Ascending aorta (tissue), 2 donors: ENCODE measurements around the gene DPAGT1. TPM values are rescaled to one million over a fixed set of nuclear protein-coding genes. Genes with fewer than 3 reads are reported as not detected.
A peak's percentile ranks its signal among the peaks of the same experiment; 100 is the strongest.
"Not testable (repeated sequence)": the region's sequence is repeated elsewhere in the genome, so short reads cannot be mapped to it uniquely, and the experiment has no call there.

Source experiments
- DNase-seq, 2 donors: peaks; one replicate each; pipeline ENCODE4 v3.0.0-alpha.2; 2019; ENCODE audit warnings: low spot score in 2 of 2
- H3K27ac ChIP-seq, 2 donors: fragments of 200-600 bp; sonication (generic); one replicate each; pipeline ENCODE4 v1.5.1; 2016 to 2017; ENCODE audit warnings: mild to moderate bottlenecking in 1 of 2
- H3K27me3 ChIP-seq: fragments of 200-600 bp; sonication (generic); one replicate; pipeline ENCODE4 v1.5.1; 2017
- H3K36me3 ChIP-seq, 2 donors: fragments of 200-600 bp; sonication (generic); one replicate each; pipeline ENCODE4 v1.5.1; 2016
- H3K4me1 ChIP-seq, 2 donors: fragments of 200-600 bp; sonication (generic); one replicate each; pipeline ENCODE4 v1.5.1; 2016 to 2017; ENCODE audit warnings: mild to moderate bottlenecking in 1 of 2
- H3K4me3 ChIP-seq, 2 donors: fragments of 200-600 bp; sonication (generic); one replicate each; pipeline ENCODE4 v1.5.1; 2016 to 2017; ENCODE audit warnings: mild to moderate bottlenecking in 1 of 2
- H3K9me3 ChIP-seq, 2 donors: fragments of 200-600 bp; sonication (generic); one replicate each; pipeline ENCODE4 v1.5.1; 2016
- intact Hi-C: fragments of 100-400 bp; cut with DNase I; formaldehyde crosslinking; loops from one replicate; pipeline ENCODE4 v1.15.1; 2023
- total RNA-seq: library from RNA; depleted of rRNA; stranded (reverse); fragments of >200 nt; gene quantifications from one replicate; pipeline ENCODE4 v1.1.0, GENCODE V29; 2016
- TF ChIP-seq, protein P1 (sequence below), 3 experiments: fragments of 200-600 bp in 2 of 3; fragments of 450-650 bp in 1 of 3; sonication (generic) in 2 of 3; IDR thresholded peaks; one replicate each; pipeline ENCODE4 v1.5.1; 2016 to 2019; ENCODE audit warnings: antibody characterized with exemption in 3 of 3, mild to moderate bottlenecking in 1 of 3, moderate library complexity in 1 of 3

DPAGT1 gene
- total RNA-seq, 1 donor from 2014 or later, result 61.9 TPM

DNA sequence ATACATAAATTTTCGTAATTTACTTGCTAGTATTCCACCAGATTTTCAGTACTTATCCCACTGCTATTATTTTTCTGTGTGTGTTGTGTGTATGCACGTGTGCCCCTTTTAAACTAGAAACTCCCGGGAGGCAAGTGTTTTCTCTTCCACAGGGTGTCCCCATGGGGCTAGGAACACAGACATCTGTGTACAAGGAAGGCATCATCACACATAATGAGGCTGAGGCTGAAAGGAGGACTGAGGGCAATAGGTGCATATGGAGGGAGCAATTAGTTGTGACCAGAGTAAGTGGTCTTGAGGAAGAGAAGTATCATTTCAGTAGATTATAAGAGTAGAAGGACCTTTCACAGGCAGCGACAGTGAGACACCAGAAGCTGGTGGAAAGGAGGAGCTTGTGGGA is 2.1 kb upstream of the DPAGT1 start:
- TF ChIP-seq, protein P1, sequence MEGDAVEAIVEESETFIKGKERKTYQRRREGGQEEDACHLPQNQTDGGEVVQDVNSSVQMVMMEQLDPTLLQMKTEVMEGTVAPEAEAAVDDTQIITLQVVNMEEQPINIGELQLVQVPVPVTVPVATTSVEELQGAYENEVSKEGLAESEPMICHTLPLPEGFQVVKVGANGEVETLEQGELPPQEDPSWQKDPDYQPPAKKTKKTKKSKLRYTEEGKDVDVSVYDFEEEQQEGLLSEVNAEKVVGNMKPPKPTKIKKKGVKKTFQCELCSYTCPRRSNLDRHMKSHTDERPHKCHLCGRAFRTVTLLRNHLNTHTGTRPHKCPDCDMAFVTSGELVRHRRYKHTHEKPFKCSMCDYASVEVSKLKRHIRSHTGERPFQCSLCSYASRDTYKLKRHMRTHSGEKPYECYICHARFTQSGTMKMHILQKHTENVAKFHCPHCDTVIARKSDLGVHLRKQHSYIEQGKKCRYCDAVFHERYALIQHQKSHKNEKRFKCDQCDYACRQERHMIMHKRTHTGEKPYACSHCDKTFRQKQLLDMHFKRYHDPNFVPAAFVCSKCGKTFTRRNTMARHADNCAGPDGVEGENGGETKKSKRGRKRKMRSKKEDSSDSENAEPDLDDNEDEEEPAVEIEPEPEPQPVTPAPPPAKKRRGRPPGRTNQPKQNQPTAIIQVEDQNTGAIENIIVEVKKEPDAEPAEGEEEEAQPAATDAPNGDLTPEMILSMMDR (IDR thresholded peaks at IDR 0.05), result no peak
- H3K4me3 ChIP-seq, result no peak overlapping the region
- no peaks in the 10 kb centered on the region for H3K27me3 ChIP-seq
- intact Hi-C loops, result loop anchor here (2.0 to 10.0 kb wide), 4 partner anchors 19 to 669 kb away; partner anchors contain the start of genes HMBS, HYOU1, KMT2A and MCAM
- peaks cover 0 to under 1% of the 10 kb centered on the region in 2 donors for H3K36me3 ChIP-seq
- H3K27ac ChIP-seq, result peak overlapping the region in 1 of 2 donors; percentile 92
- no peak for DNase-seq
- H3K9me3 ChIP-seq, result no peaks in the 10 kb centered on the region
- H3K4me1 ChIP-seq, result peaks cover 20 to 32% of the 10 kb centered on the region in 2 donors

DNA sequence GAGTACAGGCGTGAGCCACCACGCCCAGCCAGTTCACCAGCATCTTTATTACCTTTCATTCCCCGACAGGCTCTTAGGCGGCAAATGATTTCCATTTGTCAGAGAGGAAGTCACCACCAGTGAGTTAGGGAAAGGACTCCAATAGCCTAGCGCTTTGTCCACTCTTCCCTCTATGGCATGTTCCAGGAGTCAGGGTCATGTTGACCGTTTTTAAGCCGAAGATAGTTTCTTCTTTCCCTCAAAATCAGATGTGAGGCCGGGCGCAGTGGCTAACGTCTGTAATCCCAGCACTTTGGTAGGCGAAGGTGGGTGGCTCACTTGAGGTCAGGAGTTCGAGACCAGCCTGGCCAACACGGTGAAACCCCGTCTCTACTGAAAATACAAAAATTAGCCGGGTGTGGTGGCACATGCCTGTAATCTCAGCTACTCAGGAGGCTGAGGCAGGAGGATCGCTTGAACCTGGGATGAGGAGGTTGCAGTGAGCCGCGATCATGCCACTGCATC is 1.6 kb upstream of the DPAGT1 start:
- Histone ChIP-seq H3K4me1 (peaks cover 20 to 27% of the 10 kb centered on the region in 2 donors), H3K27ac (peak overlapping the region; percentile 92), H3K4me3 (peak overlapping the region; percentile 33 to 89)
- DNase-seq, H3K9me3 ChIP-seq, H3K27me3 ChIP-seq, H3K36me3 ChIP-seq: not testable (repeated sequence)
- intact Hi-C loops, result loop anchor here (2.0 to 10.0 kb wide), 4 partner anchors 18 to 668 kb away; partner anchors contain the start of genes HMBS, HYOU1, KMT2A and MCAM

DNA sequence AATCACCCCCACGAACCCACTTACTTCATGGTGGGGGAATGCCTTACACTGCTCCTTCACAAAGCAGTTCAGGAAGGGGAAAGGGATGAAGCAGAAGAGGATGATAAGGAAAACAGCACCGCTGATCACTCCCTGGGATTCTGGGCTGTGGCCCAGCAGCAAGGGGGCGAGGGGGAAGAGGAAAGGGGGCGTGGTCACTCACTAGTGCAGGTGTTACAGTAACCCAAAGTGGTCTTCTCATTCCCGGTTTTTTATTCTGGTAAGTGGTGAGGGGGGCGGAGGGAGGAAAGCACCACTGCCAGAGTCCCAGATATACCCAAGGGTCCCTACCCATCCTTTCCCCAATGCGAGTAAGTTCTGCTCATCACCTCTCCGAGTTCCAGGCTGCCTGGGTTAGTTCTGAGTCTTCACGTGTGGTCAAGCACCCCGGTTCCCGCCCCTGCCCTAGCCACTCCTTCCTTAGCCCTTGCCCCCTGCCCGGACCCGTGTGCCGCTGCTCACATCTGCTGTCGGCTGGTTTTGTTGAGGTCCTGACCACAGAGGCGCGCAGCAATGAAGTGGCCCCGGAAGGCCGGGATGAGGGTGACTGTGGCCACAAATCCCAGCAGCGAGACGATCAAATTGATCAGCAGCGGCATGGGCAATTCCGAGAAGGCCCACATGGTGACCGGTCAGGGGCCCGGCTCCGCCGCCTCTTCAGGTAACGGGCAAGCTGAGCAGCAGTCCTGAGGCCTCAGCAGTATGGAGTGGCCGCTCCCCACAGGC is 477 bp downstream of the DPAGT1 start:
- TF ChIP-seq, protein P1 (IDR thresholded peaks at IDR 0.05), result peak in 1 of 3 experiments; percentile 28
- DNase-seq, result no peak
- no peaks in the 10 kb centered on the region for H3K9me3 ChIP-seq
- H3K4me1 ChIP-seq, result peaks cover 15 to 19% of the 10 kb centered on the region in 2 donors
- H3K27ac ChIP-seq, result peak overlapping the region; percentile 92
- intact Hi-C loops, result loop anchor here (5.0 to 10.0 kb wide), 2 partner anchors 216 to 666 kb away; partner anchors contain the start of genes KMT2A and MCAM
- peaks cover 18 to 24% of the 10 kb centered on the region in 2 donors for H3K36me3 ChIP-seq
- no peaks in the 10 kb centered on the region for H3K27me3 ChIP-seq
- peak overlapping the region; percentile 75 to 89 for H3K4me3 ChIP-seq

DNA sequence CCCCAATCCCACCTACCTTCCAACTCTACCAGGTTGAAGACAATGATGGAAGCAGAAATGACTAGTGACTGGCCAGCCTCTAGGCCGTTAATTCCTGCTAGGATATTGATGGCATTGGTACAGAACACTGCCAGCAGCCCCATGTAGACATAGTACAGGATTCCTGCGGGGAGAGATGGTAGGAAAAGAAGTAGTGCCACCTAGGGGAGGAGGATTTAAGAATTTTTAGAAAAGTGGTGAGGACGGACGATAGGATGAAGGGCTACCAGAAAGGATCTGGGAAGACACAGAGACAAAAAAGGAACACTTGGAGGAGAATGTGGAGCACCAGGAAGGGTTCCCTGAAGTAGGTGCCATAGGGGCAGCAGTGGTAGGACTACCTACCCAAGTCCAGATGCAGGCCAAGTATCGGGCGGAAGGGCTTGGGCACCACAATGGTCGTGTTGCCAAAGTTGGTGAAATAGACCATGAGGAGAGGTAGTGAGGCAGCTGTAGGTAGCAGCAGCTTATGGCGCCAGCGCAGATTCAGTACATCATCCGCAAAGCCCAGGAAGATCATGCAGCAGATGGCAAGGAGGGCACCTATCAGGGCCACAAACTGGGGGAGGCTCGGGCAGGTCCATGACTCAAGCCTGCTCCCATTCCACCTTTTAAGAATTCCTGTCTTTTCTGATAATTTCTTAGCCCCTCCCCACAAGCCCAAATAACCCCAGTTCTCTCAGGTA is 1.2 kb downstream of the DPAGT1 start:
- Histone ChIP-seq H3K9me3 (no peaks in the 10 kb centered on the region), H3K4me3 (peak overlapping the region; percentile 75 to 89), H3K27ac (no peak overlapping the region), H3K36me3 (peaks cover 18 to 24% of the 10 kb centered on the region in 2 donors), H3K27me3 (no peaks in the 10 kb centered on the region), H3K4me1 (peaks cover 15 to 22% of the 10 kb centered on the region in 2 donors)
- DNase-seq, result no peak
- intact Hi-C loops, result loop anchor here (5.0 to 10.0 kb wide), 2 partner anchors 217 to 666 kb away; partner anchors contain the start of genes KMT2A and MCAM
- TF ChIP-seq, protein P1 (IDR thresholded peaks at IDR 0.05), result peak in 1 of 3 experiments; percentile 23

DNA sequence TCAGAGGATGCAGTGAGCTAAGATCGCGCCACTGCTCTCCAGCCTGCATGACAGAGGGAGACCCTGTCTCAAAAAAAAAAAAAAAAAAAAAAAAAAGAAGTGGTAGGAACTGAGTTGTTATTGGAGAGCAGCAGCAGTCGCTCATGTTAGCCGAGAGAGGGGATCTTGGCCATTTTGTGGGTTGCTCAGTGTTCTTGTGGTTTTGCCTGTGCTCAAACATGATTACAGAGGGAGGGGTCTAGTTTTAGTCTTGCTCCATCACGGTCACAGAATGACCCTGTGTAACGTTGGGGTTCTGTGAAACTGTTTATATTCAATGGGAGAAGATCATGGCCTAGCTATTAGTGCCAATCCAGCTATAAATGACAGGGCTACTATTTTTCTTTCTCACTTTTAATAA is 1.9 kb downstream of the DPAGT1 start:
- Histone ChIP-seq H3K9me3 (no peaks in the 10 kb centered on the region), H3K4me1 (peaks cover 15 to 22% of the 10 kb centered on the region in 2 donors)
- intact Hi-C loops, result loop anchor here (5.0 to 10.0 kb wide), 2 partner anchors 218 to 665 kb away; partner anchors contain the start of genes KMT2A and MCAM

More for the DNA sequence above, 1.9 kb downstream of the DPAGT1 start:
- Histone ChIP-seq H3K36me3 (peaks cover 18 to 24% of the 10 kb centered on the region in 2 donors), H3K4me3 (no peak overlapping the region), H3K27ac (no peak overlapping the region), H3K27me3 (no peaks in the 10 kb centered on the region)
- no peak for DNase-seq
- TF ChIP-seq, protein P1 (IDR thresholded peaks at IDR 0.05), result no peak
